K562 (cell line): Measurements from ENCODE around the gene PPP1R15B. TPM values are rescaled to one million over a fixed set of nuclear protein-coding genes. Genes with fewer than 3 reads are reported as not detected.

Experiments used
- ATAC-seq: fragments of 200-7000 bp; cut with Tn5 transposase; 3 replicates; pipeline ENCODE4 v1.9.1; 2020; ENCODE audit warnings: moderate library complexity
- BruUV-seq: library from RNA; stranded (reverse); fragments of 400-500 nt; replicated peaks from 2 replicates; lab custom pipeline; 2021; lab: Mats Ljungman, UMichigan
- CTCF ChIA-PET: fragments of 300-600 bp; formaldehyde crosslinking; extraction: SDS; loops from one replicate; lab custom pipeline; 2021; ENCODE audit warnings: low intra/inter-chr PET ratio; lab: Yijun Ruan, JAX
- POLR2A ChIA-PET: fragments of 300-600, 350-650 bp; sonication (Branson Sonifier 250); formaldehyde crosslinking; extraction: SDS; loops from one replicate; lab custom pipeline; 2021; ENCODE audit warnings: antibody characterized with exemption, inconsistent platforms; lab: Yijun Ruan, JAX
- DNase-seq, 4 experiments: peaks; one replicate each; pipeline versions ENCODE4 v3.0.0 to v3.0.0-alpha.2; 2011 to 2018; ENCODE audit warnings: low spot score in 3 of 4, mixed read lengths in 3 of 4; ENCODE audit errors: extremely low read depth in 1 of 4
- FAIRE-seq: peaks from 2 replicates; lab custom pipeline; 2011; peaks lifted over from hg19 to GRCh38; lab: Jason Lieb, UNC
- H2AFZ ChIP-seq: 2 replicates; pipeline ENCODE4 v1.6.0; 2011; ENCODE audit warnings: low read depth, low read length, control low read depth, inconsistent platforms
- H3K27ac ChIP-seq: fragments of 200-600 bp; 3 replicates; pipeline ENCODE4 v1.8.0; 2011; ENCODE audit warnings: low read depth, mild to moderate bottlenecking, control low read depth, inconsistent platforms, low read length, moderate library complexity, mixed read lengths; ENCODE audit errors: extremely low read depth
- H3K27me3 ChIP-seq, 2 experiments: fragments of 300-600 bp in 1 of 2; 2 replicates in 1 of 2; 3 replicates in 1 of 2; pipeline versions ENCODE4 v1.6.0 to v1.8.0; 2011; ENCODE audit warnings: inconsistent platforms in 2 of 2, low read length in 2 of 2, mild to moderate bottlenecking in 1 of 2, mixed read lengths in 1 of 2, moderate library complexity in 1 of 2; ENCODE audit not compliant: control insufficient read depth in 2 of 2, insufficient read depth in 2 of 2
- H3K36me3 ChIP-seq: fragments of 300-600 bp; 3 replicates; pipeline ENCODE4 v1.8.0; 2011; ENCODE audit warnings: mild to moderate bottlenecking, low read length, inconsistent platforms; ENCODE audit not compliant: control insufficient read depth, insufficient read depth
- H3K4me1 ChIP-seq, 2 experiments: fragments of 200-600 bp in 1 of 2; replicated peaks in 1 of 2; 2 replicates in 1 of 2; 3 replicates in 1 of 2; pipeline versions ENCODE4 v1.5.1 to v1.8.0; 2011; ENCODE audit warnings: inconsistent platforms in 2 of 2, low read length in 2 of 2, mild to moderate bottlenecking in 1 of 2, mixed read lengths in 1 of 2, moderate library complexity in 1 of 2; ENCODE audit not compliant: control insufficient read depth in 2 of 2, insufficient read depth in 2 of 2
- H3K4me2 ChIP-seq: 2 replicates; pipeline ENCODE4 v1.6.1; 2011; ENCODE audit warnings: low read length, control low read depth, inconsistent platforms, mixed read lengths; ENCODE audit not compliant: insufficient read depth
- H3K4me3 ChIP-seq: fragments of 200-600 bp; sonication (generic), shearing (Covaris generic); 2 replicates; pipeline ENCODE4 v1.5.1; 2016; ENCODE audit warnings: control low read depth, inconsistent platforms
- H3K79me2 ChIP-seq: fragments of 200-600 bp; 3 replicates; pipeline ENCODE4 v1.8.0; 2011; ENCODE audit warnings: low read length, inconsistent platforms; ENCODE audit not compliant: control insufficient read depth, insufficient read depth
- H3K9ac ChIP-seq, 2 experiments: 2 replicates each; pipeline versions ENCODE4 v1.6.0 to v1.6.1; 2011; ENCODE audit warnings: low read depth in 2 of 2, low read length in 2 of 2, control low read depth in 1 of 2, inconsistent platforms in 1 of 2, mild to moderate bottlenecking in 1 of 2, mixed read lengths in 1 of 2; ENCODE audit not compliant: insufficient read depth in 1 of 2
- H3K9me1 ChIP-seq: one replicate; pipeline ENCODE4 v1.6.0; 2011; ENCODE audit warnings: inconsistent platforms, mild to moderate bottlenecking, low read length, moderate library complexity; ENCODE audit not compliant: control insufficient read depth, insufficient read depth
- H3K9me3 ChIP-seq: replicated peaks from 2 replicates; pipeline ENCODE4 v1.5.1; 2011; ENCODE audit warnings: low read depth, low read length, inconsistent platforms; ENCODE audit not compliant: control insufficient read depth, insufficient read depth
- H4K20me1 ChIP-seq: replicated peaks from 2 replicates; pipeline ENCODE4 v1.6.1; 2011; ENCODE audit warnings: low read length, inconsistent platforms, mixed read lengths; ENCODE audit not compliant: control insufficient read depth, insufficient read depth
- CBFA2T2 ChIP-seq: fragments of 450-650 bp; conservative IDR thresholded peaks from 2 replicates; pipeline ENCODE4 v1.6.1; 2017; ENCODE audit warnings: mild to moderate bottlenecking
- CHD2 ChIP-seq: IDR thresholded peaks from 2 replicates; pipeline ENCODE4 v1.6.1; 2011; ENCODE audit warnings: low read depth, low read length
- GABPA ChIP-seq: fragments of 200-800 bp; sonication (Bioruptor generic); conservative IDR thresholded peaks from 2 replicates; pipeline ENCODE4 v1.6.1; 2016; ENCODE audit warnings: low read depth, missing genetic modification characterization, missing compliant biosample characterization
- GATAD2B ChIP-seq: fragments of 450-650 bp; IDR thresholded peaks from 2 replicates; pipeline ENCODE4 v1.6.1; 2017; ENCODE audit warnings: mild to moderate bottlenecking, borderline replicate concordance
- PHF8 ChIP-seq: fragments of 200-600 bp; sonication (generic); IDR thresholded peaks from 2 replicates; pipeline ENCODE4 v1.6.1; 2012; ENCODE audit warnings: mixed run types, mild to moderate bottlenecking, inconsistent platforms, low read length, moderate library complexity, borderline replicate concordance
- POLR2H ChIP-seq: IDR thresholded peaks from 2 replicates; pipeline ENCODE4 v1.6.1; 2016; ENCODE audit warnings: missing genetic modification characterization, low read depth, mild to moderate bottlenecking, control low read depth, missing compliant biosample characterization, moderate library complexity
- SRSF9 ChIP-seq: fragments of 200-400 bp; formaldehyde crosslinking; IDR thresholded peaks from 2 replicates; pipeline ENCODE4 v1.6.1; 2017; ENCODE audit warnings: low read depth, low read length, borderline replicate concordance
- XRCC4 ChIP-seq: IDR thresholded peaks from one replicate; pipeline ENCODE4 v1.6.1; 2011; ENCODE audit not compliant: insufficient read depth, insufficient read length; ENCODE audit errors: extremely low read depth
- ZNF197 ChIP-seq: fragments of 200-800 bp; sonication (Bioruptor generic); IDR thresholded peaks from 2 replicates; pipeline ENCODE4 v1.6.1; 2016; ENCODE audit warnings: low read depth, missing genetic modification characterization, missing compliant biosample characterization
- ZNF384 ChIP-seq: IDR thresholded peaks from 2 replicates; pipeline ENCODE4 v1.6.1; 2012; ENCODE audit warnings: low read depth, low read length, improper control_type of control experiment
- ZNF695 ChIP-seq: fragments of 450-650 bp; formaldehyde crosslinking; IDR thresholded peaks from 2 replicates; pipeline ENCODE4 v1.4.0; 2020; ENCODE audit warnings: mild to moderate bottlenecking, moderate library complexity
- WGBS: fragments of 100-300 bp; shearing (Covaris generic); methylation state at CpG from one replicate; pipeline ENCODE4 v1.1.6; 2016; ENCODE audit warnings: low coverage, mixed read lengths; ENCODE audit not compliant: insufficient coverage; ENCODE audit errors: missing lambda C conversion rate; 5-methylcytosine and 5-hydroxymethylcytosine counted together
- in situ Hi-C: fragments of 300-500 bp; cut with MboI; formaldehyde crosslinking; loops from 4 replicates; pipeline ENCODE4 v1.15.0; 2018; ENCODE audit warnings: inconsistent platforms, mixed read lengths
- intact Hi-C: fragments of 100-400 bp; cut with micrococcal nuclease; formaldehyde crosslinking; loops from 2 replicates; pipeline ENCODE4 v1.14.2; 2022
- polyA plus RNA-seq, 8 experiments: library from polyadenylated mRNA; depleted of rRNA in 4 of 8; stranded (reverse) in 5 of 8; unstranded in 3 of 8; fragments of >200 nt; fragmentation: Nextera tagmentation in 2 of 8; fragmentation: Illumina TruSeq in 1 of 8; extraction: Ambion mirVana in 2 of 8; extraction: Trizol in 1 of 8; gene quantifications; 2 replicates each; pipeline versions ENCODE4 v1.2.1 to v1.2.3, GENCODE V29; 2011 to 2014; ENCODE audit warnings: inconsistent platforms in 1 of 8, missing spikeins in 1 of 8
- total RNA-seq, 7 experiments: library from RNA; depleted of rRNA in 6 of 7; stranded (reverse); fragments of >200 nt in 6 of 7; fragmentation: Illumina TruSeq in 2 of 7; extraction: Trizol in 2 of 7; gene quantifications; 2 replicates each; pipeline versions ENCODE4 v1.2.1 to v1.2.3, GENCODE V29; 2011 to 2021; ENCODE audit warnings: low replicate concordance in 1 of 7

The PPP1R15B gene
- total and polyA plus RNA-seq, 9 of the 15 experiments (the other 6 are each of a cell fraction or from before 2014, with no cell fraction given): 17.0 to 48.1 (median 30.8) TPM

GRCh38 chr1:204358605-204359004 lies 53.0 kb downstream of the PPP1R15B start:
- POLR2A ChIA-PET: no interaction called here
- no peak overlapping the region for H3K4me3 ChIP-seq
- H3K4me2 ChIP-seq: no peak overlapping the region
- WGBS: 0% methylated on average over 1 of the region's 5 CpGs
- ATAC-seq: no peak
- no peak overlapping the region for H3K9ac ChIP-seq
- no peaks in the 10 kb centered on the region for H3K9me1 ChIP-seq
- TF ChIP-seq XRCC4 (no peak), GATAD2B (no peak), ZNF695 (no peak), GABPA (tag) (no peak), CBFA2T2 (no peak), ZNF384 (no peak), PHF8 (no peak), CHD2 (no peak), SRSF9 (no peak), ZNF197 (CRISPR knock-in tag) (no peak), POLR2H (tag) (no peak)
- TF ChIP-seq, all 486 proteins: peak for 0
- Histone ChIP-seq H3K79me2 (no peaks in the 10 kb centered on the region), H4K20me1 (no peaks in the 10 kb centered on the region), H3K27me3 (peaks cover 11 to 29% of the 10 kb centered on the region in 2 experiments; a peak in 3 of 5 replicates), H3K36me3 (no peaks in the 10 kb centered on the region), H2AFZ (no peak overlapping the region), H3K9me3 (no peaks in the 10 kb centered on the region), H3K4me1 (peaks cover 28 to 30% of the 10 kb centered on the region in 2 experiments), H3K27ac (no peak overlapping the region)
- BruUV-seq: no TSS peak
- FAIRE-seq: no peak
- intact Hi-C loops (no loop called here), in situ Hi-C loops (no loop called here)
- CTCF ChIA-PET: no interaction called here
- no peak for DNase-seq
